ENCODE results near the gene ZNF385B. TPM values are rescaled to one million over a fixed set of nuclear protein-coding genes. Genes with fewer than 3 reads are reported as not detected.

The ZNF385B gene
- total and polyA plus RNA-seq, 9 of the 15 experiments (the other 6 are each of a cell fraction or from before 2014, with no cell fraction given): 0.50 TPM; not detected in 8

GRCh38 chr2:179788104-179788503 is 73.3 kb downstream of the ZNF385B start (continued):
- TF ChIP-seq CBFA2T2 (conservative IDR thresholded peaks at IDR 0.05) (peak; percentile 39; the same call in 1 of the 2 replicates), CBFA2T3 (IDR thresholded peaks at IDR 0.05) (peak; percentile 43; the same call in 1 of the 2 replicates), HMGXB4 (CRISPR knock-in tag; IDR thresholded peaks at IDR 0.05) (no peak), TEAD2 (tag; IDR thresholded peaks at IDR 0.05) (no peak), BDP1 (IDR thresholded peaks at IDR 0.05; ENCODE audit: insufficient read depth, insufficient read length) (no peak), ADNP (tag; IDR thresholded peaks at IDR 0.05) (peak; percentile 57), KDM5B (IDR thresholded peaks at IDR 0.05; ENCODE audit: insufficient replicate concordance, low read depth, low read length) (no peak), FUS (optimal IDR thresholded peaks at IDR 0.05; ENCODE audit: low read depth, low read length) (no peak), ZSCAN29 (IDR thresholded peaks at IDR 0.05) (no peak), POLR2H (tag; IDR thresholded peaks at IDR 0.05; ENCODE audit: low read depth) (no peak), ZNF551 (CRISPR knock-in tag; IDR thresholded peaks at IDR 0.05) (no peak), TFE3 (CRISPR knock-in tag; IDR thresholded peaks at IDR 0.05) (no peak), NCOR1 (IDR thresholded peaks at IDR 0.05) (peak; percentile 5; the same call in 1 of the 2 replicates), ARID3A (IDR thresholded peaks at IDR 0.05; ENCODE audit: borderline replicate concordance, low read depth, low read length) (no peak), TCF15 (CRISPR knock-in tag; IDR thresholded peaks at IDR 0.05) (no peak)
